NCI-H146 treated with DMSO at 0.1 percent for 48 hours (cell line): ENCODE results near the gene ARHGAP8.
"Not testable (repeated sequence)": the region's sequence is repeated elsewhere in the genome, so short reads cannot be mapped to it uniquely, and the experiment has no call there.

Experiments
- DNase-seq: peaks from one replicate; lab custom pipeline; 2025; ENCODE audit not compliant: unreplicated experiment; lab: John Stamatoyannopoulos, UW

The ARHGAP8 gene

GRCh38 chr22:44884562-44884961, 132.2 kb downstream of the ARHGAP8 start:
- DNase-seq, result no peak

GRCh38 chr22:44884968-44885805, 132.8 kb downstream of the ARHGAP8 start:
- peak; percentile 78 for DNase-seq

GRCh38 chr22:44885806-44886360, 133.5 kb downstream of the ARHGAP8 start:
- DNase-seq, result no peak

- no peak for DNase-seq
Observed at GRCh38 chr22:44887941-44888366, 135.6 kb downstream of the ARHGAP8 start.

- no peak for DNase-seq
Observed at GRCh38 chr22:44888491-44889254, 136.3 kb downstream of the ARHGAP8 start.

- DNase-seq, result no peak
Observed at GRCh38 chr22:44889255-44889878, 137.0 kb downstream of the ARHGAP8 start.

GRCh38 chr22:44890416-44891292, 138.3 kb downstream of the ARHGAP8 start:
- DNase-seq, result no peak

- DNase-seq, result no peak
Observed at GRCh38 chr22:44891293-44891747, 138.9 kb downstream of the ARHGAP8 start.

GRCh38 chr22:44891791-44892190, 139.4 kb downstream of the ARHGAP8 start:
- no peak for DNase-seq

- no peak for DNase-seq
Observed at GRCh38 chr22:44892243-44892642, 139.9 kb downstream of the ARHGAP8 start.

GRCh38 chr22:44892803-44893730, 140.7 kb downstream of the ARHGAP8 start:
- no peak for DNase-seq

- no peak for DNase-seq
Observed at GRCh38 chr22:44893731-44894080, 141.3 kb downstream of the ARHGAP8 start.

GRCh38 chr22:44894321-44894720, 141.9 kb downstream of the ARHGAP8 start:
- no peak for DNase-seq

GRCh38 chr22:44894782-44895181, 142.4 kb downstream of the ARHGAP8 start:
- DNase-seq, result no peak

GRCh38 chr22:44895296-44896055, 143.1 kb downstream of the ARHGAP8 start:
- DNase-seq, result no peak

GRCh38 chr22:44898236-44898635, 145.9 kb downstream of the ARHGAP8 start:
- no peak for DNase-seq

GRCh38 chr22:44901301-44901700, 148.9 kb downstream of the ARHGAP8 start:
- DNase-seq, result no peak

- not testable (repeated sequence) for DNase-seq
Observed at GRCh38 chr22:44903164-44903563, 150.8 kb downstream of the ARHGAP8 start.
